WTC11 (cell line): ENCODE data around the gene BTC. TPM values are rescaled to one million over a fixed set of nuclear protein-coding genes. Genes with fewer than 3 reads are reported as not detected.

Experiments used
- ATAC-seq: fragments of 200-7000 bp; cut with Tn5 transposase; 2 replicates; pipeline ENCODE4 v1.10.0; 2021; ENCODE audit warnings: mild to moderate bottlenecking, moderate library complexity
- CTCF ChIA-PET: fragments of 300-600 bp; sonication (Branson Sonifier 250); formaldehyde crosslinking; loops from one replicate; lab custom pipeline; 2021; ENCODE audit warnings: antibody characterized with exemption; lab: Charles Lee
- POLR2A ChIA-PET: fragments of 350-600 bp; sonication (Branson Sonifier 250); formaldehyde crosslinking; loops from one replicate; lab custom pipeline; 2021; ENCODE audit warnings: antibody characterized with exemption; lab: Charles Lee
- DNase-seq: peaks from one replicate; pipeline ENCODE4 v3.0.0; 2021; ENCODE audit warnings: low spot score
- H3K27ac Mint-ChIP-seq: 2 replicates; pipeline ENCODE4 v1.8.0; 2021; ENCODE audit warnings: mixed read lengths
- H3K27me3 Mint-ChIP-seq: 2 replicates; pipeline ENCODE4 v1.8.0; 2021; ENCODE audit warnings: low read depth, mild to moderate bottlenecking, moderate library complexity, mixed read lengths
- H3K36me3 Mint-ChIP-seq: 2 replicates; pipeline ENCODE4 v1.8.0; 2021; ENCODE audit warnings: mixed read lengths
- H3K4me1 Mint-ChIP-seq: 2 replicates; pipeline ENCODE4 v1.8.0; 2022; ENCODE audit warnings: mixed read lengths
- H3K4me3 Mint-ChIP-seq: 2 replicates; pipeline ENCODE4 v1.8.0; 2021; ENCODE audit warnings: mild to moderate bottlenecking, moderate library complexity, mixed read lengths
- H3K9me3 Mint-ChIP-seq: 2 replicates; pipeline ENCODE4 v1.8.0; 2021; ENCODE audit warnings: mixed read lengths
- CREM ChIP-seq: sonication (generic); formaldehyde crosslinking; IDR thresholded peaks from 2 replicates; pipeline ENCODE4 v1.8.1; 2022; ENCODE audit warnings: mild to moderate bottlenecking, missing genetic modification reagents, moderate library complexity
- GRHL2 ChIP-seq: fragments of 250-450 bp; sonication (Bioruptor Pico); IDR thresholded peaks from 2 replicates; pipeline ENCODE4 v1.8.0; 2022; ENCODE audit warnings: mild to moderate bottlenecking, moderate library complexity; ENCODE audit not compliant: insufficient replicate concordance, severe bottlenecking
- JUN ChIP-seq: sonication (generic); formaldehyde crosslinking; IDR thresholded peaks from 2 replicates; pipeline ENCODE4 v1.8.0; 2023; ENCODE audit warnings: mild to moderate bottlenecking, missing genetic modification reagents
- NR3C1 ChIP-seq: sonication (generic); formaldehyde crosslinking; conservative IDR thresholded peaks from 2 replicates; pipeline ENCODE4 v1.8.1; 2023; ENCODE audit warnings: low read depth, mild to moderate bottlenecking, missing genetic modification reagents
- TCF7 ChIP-seq: sonication (generic); formaldehyde crosslinking; IDR thresholded peaks from 2 replicates; pipeline ENCODE4 v1.8.0; 2022; ENCODE audit warnings: mild to moderate bottlenecking, low read depth, missing genetic modification reagents, moderate library complexity
- ZNF219 ChIP-seq: sonication (generic); formaldehyde crosslinking; IDR thresholded peaks from 2 replicates; pipeline ENCODE4 v1.8.0; 2023; ENCODE audit warnings: missing genetic modification reagents, mild to moderate bottlenecking, borderline replicate concordance
- ZNF232 ChIP-seq: sonication (generic); formaldehyde crosslinking; IDR thresholded peaks from 2 replicates; pipeline ENCODE4 v1.8.0; 2022; ENCODE audit warnings: mild to moderate bottlenecking, missing genetic modification reagents
- ZNF317 ChIP-seq: sonication (generic); formaldehyde crosslinking; IDR thresholded peaks from 2 replicates; pipeline ENCODE4 v1.8.1; 2023; ENCODE audit warnings: low read depth, mild to moderate bottlenecking, moderate library complexity, missing genetic modification reagents, borderline replicate concordance
- ZNF671 ChIP-seq: fragments of 250-450 bp; sonication (Bioruptor Pico); IDR thresholded peaks from 2 replicates; pipeline ENCODE4 v1.8.0; 2021; ENCODE audit warnings: mild to moderate bottlenecking
- total RNA-seq: library from RNA; stranded (reverse); gene quantifications from 3 replicates; pipeline ENCODE4 v1.2.3, GENCODE V29; 2021
- TF ChIP-seq, protein P1 (sequence below): fragments of 250-450 bp; sonication (Bioruptor Pico); IDR thresholded peaks from 2 replicates; pipeline ENCODE4 v2.1.2; 2022; ENCODE audit warnings: mild to moderate bottlenecking, moderate library complexity
- TF ChIP-seq, protein P2 (sequence below): sonication (generic); formaldehyde crosslinking; IDR thresholded peaks from 2 replicates; pipeline ENCODE4 v1.8.0; 2023; ENCODE audit warnings: missing genetic modification reagents, mild to moderate bottlenecking, borderline replicate concordance
- TF ChIP-seq, protein P3 (sequence below): sonication (generic); formaldehyde crosslinking; IDR thresholded peaks from 2 replicates; pipeline ENCODE4 v1.8.1; 2023; ENCODE audit warnings: mild to moderate bottlenecking, missing genetic modification reagents, moderate library complexity
- TF ChIP-seq, protein P4 (sequence below): sonication (generic); formaldehyde crosslinking; IDR thresholded peaks from 2 replicates; pipeline ENCODE4 v1.8.1; 2023; ENCODE audit warnings: mild to moderate bottlenecking, missing genetic modification reagents, borderline replicate concordance
- TF ChIP-seq, protein P5 (sequence below): sonication (generic); formaldehyde crosslinking; IDR thresholded peaks from 2 replicates; pipeline ENCODE4 v1.8.0; 2023; ENCODE audit warnings: mild to moderate bottlenecking, missing genetic modification reagents

BTC gene
- total RNA-seq, 1 experiment from 2014 or later, result 0.07 TPM

DNA sequence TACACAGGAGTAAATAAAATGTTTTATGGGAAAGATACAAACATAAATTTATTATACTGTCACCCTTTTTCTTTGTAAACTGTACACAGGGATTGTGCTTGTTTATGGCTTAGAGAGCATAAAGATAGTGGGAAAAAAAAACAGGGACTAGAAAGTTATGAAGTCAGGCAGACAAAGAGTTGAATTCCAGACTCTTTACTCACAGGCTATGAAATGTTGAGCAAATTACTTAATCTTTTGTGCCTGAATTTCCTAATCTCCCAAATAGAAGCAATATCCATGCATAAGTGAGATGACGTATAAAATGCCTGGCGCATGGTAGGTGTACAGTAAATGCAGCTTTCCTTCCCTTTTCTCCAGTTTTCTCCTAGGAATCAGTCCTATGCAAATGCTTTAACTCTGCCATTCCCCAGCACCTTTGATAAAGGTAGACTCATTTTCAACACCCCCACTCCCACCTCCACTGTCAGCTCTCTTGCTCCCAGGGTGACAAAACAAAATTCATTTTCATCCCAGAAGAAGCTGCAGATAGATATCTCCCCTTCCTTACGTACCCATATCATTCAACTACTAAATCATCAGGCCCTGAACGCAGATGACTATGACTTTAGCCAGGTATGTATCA, 44.5 kb upstream of the BTC start (continued):
- TF ChIP-seq, protein P1, sequence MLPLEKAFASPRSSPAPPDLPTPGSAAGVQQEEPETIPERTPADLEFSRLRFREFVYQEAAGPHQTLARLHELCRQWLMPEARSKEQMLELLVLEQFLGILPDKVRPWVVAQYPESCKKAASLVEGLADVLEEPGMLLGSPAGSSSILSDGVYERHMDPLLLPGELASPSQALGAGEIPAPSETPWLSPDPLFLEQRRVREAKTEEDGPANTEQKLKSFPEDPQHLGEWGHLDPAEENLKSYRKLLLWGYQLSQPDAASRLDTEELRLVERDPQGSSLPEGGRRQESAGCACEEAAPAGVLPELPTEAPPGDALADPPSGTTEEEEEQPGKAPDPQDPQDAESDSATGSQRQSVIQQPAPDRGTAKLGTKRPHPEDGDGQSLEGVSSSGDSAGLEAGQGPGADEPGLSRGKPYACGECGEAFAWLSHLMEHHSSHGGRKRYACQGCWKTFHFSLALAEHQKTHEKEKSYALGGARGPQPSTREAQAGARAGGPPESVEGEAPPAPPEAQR (CRISPR knock-in tag), result no peak
- TF ChIP-seq ZNF232 (CRISPR knock-in tag) (no peak), CREM (CRISPR knock-in tag) (no peak), TCF7 (no peak), ZNF219 (CRISPR knock-in tag) (no peak), JUN (CRISPR knock-in tag) (no peak), ZNF671 (CRISPR knock-in tag) (no peak), GRHL2 (CRISPR knock-in tag) (no peak)
- TF ChIP-seq, protein P2, sequence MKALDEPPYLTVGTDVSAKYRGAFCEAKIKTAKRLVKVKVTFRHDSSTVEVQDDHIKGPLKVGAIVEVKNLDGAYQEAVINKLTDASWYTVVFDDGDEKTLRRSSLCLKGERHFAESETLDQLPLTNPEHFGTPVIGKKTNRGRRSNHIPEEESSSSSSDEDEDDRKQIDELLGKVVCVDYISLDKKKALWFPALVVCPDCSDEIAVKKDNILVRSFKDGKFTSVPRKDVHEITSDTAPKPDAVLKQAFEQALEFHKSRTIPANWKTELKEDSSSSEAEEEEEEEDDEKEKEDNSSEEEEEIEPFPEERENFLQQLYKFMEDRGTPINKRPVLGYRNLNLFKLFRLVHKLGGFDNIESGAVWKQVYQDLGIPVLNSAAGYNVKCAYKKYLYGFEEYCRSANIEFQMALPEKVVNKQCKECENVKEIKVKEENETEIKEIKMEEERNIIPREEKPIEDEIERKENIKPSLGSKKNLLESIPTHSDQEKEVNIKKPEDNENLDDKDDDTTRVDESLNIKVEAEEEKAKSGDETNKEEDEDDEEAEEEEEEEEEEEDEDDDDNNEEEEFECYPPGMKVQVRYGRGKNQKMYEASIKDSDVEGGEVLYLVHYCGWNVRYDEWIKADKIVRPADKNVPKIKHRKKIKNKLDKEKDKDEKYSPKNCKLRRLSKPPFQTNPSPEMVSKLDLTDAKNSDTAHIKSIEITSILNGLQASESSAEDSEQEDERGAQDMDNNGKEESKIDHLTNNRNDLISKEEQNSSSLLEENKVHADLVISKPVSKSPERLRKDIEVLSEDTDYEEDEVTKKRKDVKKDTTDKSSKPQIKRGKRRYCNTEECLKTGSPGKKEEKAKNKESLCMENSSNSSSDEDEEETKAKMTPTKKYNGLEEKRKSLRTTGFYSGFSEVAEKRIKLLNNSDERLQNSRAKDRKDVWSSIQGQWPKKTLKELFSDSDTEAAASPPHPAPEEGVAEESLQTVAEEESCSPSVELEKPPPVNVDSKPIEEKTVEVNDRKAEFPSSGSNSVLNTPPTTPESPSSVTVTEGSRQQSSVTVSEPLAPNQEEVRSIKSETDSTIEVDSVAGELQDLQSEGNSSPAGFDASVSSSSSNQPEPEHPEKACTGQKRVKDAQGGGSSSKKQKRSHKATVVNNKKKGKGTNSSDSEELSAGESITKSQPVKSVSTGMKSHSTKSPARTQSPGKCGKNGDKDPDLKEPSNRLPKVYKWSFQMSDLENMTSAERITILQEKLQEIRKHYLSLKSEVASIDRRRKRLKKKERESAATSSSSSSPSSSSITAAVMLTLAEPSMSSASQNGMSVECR (CRISPR knock-in tag), result no peak
- TF ChIP-seq, protein P3, sequence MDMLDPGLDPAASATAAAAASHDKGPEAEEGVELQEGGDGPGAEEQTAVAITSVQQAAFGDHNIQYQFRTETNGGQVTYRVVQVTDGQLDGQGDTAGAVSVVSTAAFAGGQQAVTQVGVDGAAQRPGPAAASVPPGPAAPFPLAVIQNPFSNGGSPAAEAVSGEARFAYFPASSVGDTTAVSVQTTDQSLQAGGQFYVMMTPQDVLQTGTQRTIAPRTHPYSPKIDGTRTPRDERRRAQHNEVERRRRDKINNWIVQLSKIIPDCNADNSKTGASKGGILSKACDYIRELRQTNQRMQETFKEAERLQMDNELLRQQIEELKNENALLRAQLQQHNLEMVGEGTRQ (CRISPR knock-in tag), result no peak
- TF ChIP-seq, protein P4, sequence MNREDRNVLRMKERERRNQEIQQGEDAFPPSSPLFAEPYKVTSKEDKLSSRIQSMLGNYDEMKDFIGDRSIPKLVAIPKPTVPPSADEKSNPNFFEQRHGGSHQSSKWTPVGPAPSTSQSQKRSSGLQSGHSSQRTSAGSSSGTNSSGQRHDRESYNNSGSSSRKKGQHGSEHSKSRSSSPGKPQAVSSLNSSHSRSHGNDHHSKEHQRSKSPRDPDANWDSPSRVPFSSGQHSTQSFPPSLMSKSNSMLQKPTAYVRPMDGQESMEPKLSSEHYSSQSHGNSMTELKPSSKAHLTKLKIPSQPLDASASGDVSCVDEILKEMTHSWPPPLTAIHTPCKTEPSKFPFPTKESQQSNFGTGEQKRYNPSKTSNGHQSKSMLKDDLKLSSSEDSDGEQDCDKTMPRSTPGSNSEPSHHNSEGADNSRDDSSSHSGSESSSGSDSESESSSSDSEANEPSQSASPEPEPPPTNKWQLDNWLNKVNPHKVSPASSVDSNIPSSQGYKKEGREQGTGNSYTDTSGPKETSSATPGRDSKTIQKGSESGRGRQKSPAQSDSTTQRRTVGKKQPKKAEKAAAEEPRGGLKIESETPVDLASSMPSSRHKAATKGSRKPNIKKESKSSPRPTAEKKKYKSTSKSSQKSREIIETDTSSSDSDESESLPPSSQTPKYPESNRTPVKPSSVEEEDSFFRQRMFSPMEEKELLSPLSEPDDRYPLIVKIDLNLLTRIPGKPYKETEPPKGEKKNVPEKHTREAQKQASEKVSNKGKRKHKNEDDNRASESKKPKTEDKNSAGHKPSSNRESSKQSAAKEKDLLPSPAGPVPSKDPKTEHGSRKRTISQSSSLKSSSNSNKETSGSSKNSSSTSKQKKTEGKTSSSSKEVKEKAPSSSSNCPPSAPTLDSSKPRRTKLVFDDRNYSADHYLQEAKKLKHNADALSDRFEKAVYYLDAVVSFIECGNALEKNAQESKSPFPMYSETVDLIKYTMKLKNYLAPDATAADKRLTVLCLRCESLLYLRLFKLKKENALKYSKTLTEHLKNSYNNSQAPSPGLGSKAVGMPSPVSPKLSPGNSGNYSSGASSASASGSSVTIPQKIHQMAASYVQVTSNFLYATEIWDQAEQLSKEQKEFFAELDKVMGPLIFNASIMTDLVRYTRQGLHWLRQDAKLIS, result no peak

DNA sequence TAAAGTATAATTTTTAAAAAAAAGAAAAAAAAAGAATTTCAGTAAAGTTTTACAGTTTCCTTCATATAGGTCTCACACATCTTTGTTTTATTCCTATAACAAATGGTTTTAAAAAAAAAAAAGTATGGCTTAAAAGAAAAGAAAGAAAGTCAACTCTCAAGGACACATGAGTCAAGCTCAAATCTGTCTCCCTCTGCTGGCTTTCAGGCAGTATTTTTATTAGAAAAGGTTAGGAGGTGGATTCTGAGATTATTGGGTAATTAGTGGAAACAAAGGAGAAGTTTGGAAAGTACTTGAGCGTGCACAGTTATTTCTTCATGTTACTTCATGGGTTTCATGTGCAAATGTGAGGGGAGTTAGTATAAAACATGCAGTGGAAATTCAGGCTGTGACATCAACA, 36.6 kb upstream of the BTC start:
- Mint-ChIP-seq H3K4me1 (peaks cover 4% of the 10 kb centered on the region), H3K27me3 (no peaks in the 10 kb centered on the region; the same call in 1 of the 2 replicates), H3K9me3 (peaks cover 28% of the 10 kb centered on the region), H3K27ac (no peak overlapping the region), H3K36me3 (peaks cover 22% of the 10 kb centered on the region), H3K4me3 (no peak overlapping the region)
- CTCF ChIA-PET, result interaction anchor here (1.0 kb wide), 1 partner anchor 661 kb away, joined by 3 read pairs; no protein-coding TSS in a partner anchor
- POLR2A ChIA-PET, result no interaction called here
- ATAC-seq, result no peak
- no peak for DNase-seq
- no peak for TF ChIP-seq NR3C1 (CRISPR knock-in tag)
- no peak for TF ChIP-seq ZNF317 (CRISPR knock-in tag)
- TF ChIP-seq, protein P5, sequence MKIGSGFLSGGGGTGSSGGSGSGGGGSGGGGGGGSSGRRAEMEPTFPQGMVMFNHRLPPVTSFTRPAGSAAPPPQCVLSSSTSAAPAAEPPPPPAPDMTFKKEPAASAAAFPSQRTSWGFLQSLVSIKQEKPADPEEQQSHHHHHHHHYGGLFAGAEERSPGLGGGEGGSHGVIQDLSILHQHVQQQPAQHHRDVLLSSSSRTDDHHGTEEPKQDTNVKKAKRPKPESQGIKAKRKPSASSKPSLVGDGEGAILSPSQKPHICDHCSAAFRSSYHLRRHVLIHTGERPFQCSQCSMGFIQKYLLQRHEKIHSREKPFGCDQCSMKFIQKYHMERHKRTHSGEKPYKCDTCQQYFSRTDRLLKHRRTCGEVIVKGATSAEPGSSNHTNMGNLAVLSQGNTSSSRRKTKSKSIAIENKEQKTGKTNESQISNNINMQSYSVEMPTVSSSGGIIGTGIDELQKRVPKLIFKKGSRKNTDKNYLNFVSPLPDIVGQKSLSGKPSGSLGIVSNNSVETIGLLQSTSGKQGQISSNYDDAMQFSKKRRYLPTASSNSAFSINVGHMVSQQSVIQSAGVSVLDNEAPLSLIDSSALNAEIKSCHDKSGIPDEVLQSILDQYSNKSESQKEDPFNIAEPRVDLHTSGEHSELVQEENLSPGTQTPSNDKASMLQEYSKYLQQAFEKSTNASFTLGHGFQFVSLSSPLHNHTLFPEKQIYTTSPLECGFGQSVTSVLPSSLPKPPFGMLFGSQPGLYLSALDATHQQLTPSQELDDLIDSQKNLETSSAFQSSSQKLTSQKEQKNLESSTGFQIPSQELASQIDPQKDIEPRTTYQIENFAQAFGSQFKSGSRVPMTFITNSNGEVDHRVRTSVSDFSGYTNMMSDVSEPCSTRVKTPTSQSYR (CRISPR knock-in tag), result no peak
- TF ChIP-seq, protein P4, result no peak
